WTC11 (cell line): Measurements from ENCODE around the gene SOX18.

Experiments used
- CTCF ChIP-seq: fragments of 200-600 bp; IDR thresholded peaks from 2 replicates; pipeline ENCODE4 v1.8.0; 2022; ENCODE audit warnings: antibody characterized with exemption
- E2F5 ChIP-seq: sonication (generic); formaldehyde crosslinking; IDR thresholded peaks from 2 replicates; pipeline ENCODE4 v1.8.1; 2022; ENCODE audit warnings: mild to moderate bottlenecking, moderate library complexity, missing genetic modification reagents
- ELF4 ChIP-seq: sonication (generic); formaldehyde crosslinking; IDR thresholded peaks from 2 replicates; pipeline ENCODE4 v1.8.1; 2022; ENCODE audit warnings: low read depth, mild to moderate bottlenecking, moderate library complexity, missing genetic modification reagents
- FOXJ3 ChIP-seq: sonication (generic); formaldehyde crosslinking; IDR thresholded peaks from 2 replicates; pipeline ENCODE4 v1.9.0; 2021; ENCODE audit warnings: missing genetic modification reagents, mild to moderate bottlenecking, borderline replicate concordance
- NR2C2 ChIP-seq: sonication (generic); formaldehyde crosslinking; IDR thresholded peaks from 2 replicates; pipeline ENCODE4 v1.8.0; 2022; ENCODE audit warnings: mild to moderate bottlenecking, missing genetic modification reagents
- TEAD4 ChIP-seq: sonication (generic); formaldehyde crosslinking; IDR thresholded peaks from 2 replicates; pipeline ENCODE4 v1.8.0; 2022; ENCODE audit warnings: mild to moderate bottlenecking, missing genetic modification reagents
- USF1 ChIP-seq: sonication (generic); formaldehyde crosslinking; IDR thresholded peaks from 2 replicates; pipeline ENCODE4 v1.8.0; 2022; ENCODE audit warnings: mild to moderate bottlenecking, missing genetic modification reagents
- USF2 ChIP-seq: sonication (generic); formaldehyde crosslinking; IDR thresholded peaks from 2 replicates; pipeline ENCODE4 v1.8.1; 2023; ENCODE audit warnings: mild to moderate bottlenecking, missing genetic modification reagents, moderate library complexity
- ZSCAN18 ChIP-seq: fragments of 250-450 bp; sonication (Bioruptor Pico); IDR thresholded peaks from 2 replicates; pipeline ENCODE4 v2.1.2; 2022; ENCODE audit warnings: mild to moderate bottlenecking, moderate library complexity

- TF ChIP-seq CTCF (no peak), USF1 (no peak), NR2C2 (CRISPR knock-in tag) (no peak), E2F5 (CRISPR knock-in tag) (no peak; the same call in 1 of the 2 replicates), ELF4 (CRISPR knock-in tag) (no peak), ZSCAN18 (CRISPR knock-in tag) (no peak), USF2 (CRISPR knock-in tag) (no peak), FOXJ3 (CRISPR knock-in tag) (no peak), TEAD4 (no peak)
Measured at GRCh38 chr20:64038224-64038564, 11.2 kb downstream of the SOX18 start.
